Stimulated activated CD8-positive, alpha-beta memory T cell treated with anti-CD3 and anti-CD28 coated beads, Interleukin-4, amount 100 ng/mL, for 1 hour (primary cell): Measurements from ENCODE around the gene UBAC2.

Experiments
- DNase-seq, 2 donors: peaks; one replicate each; pipeline ENCODE4 v3.0.0-alpha.2; 2020; ENCODE audit warnings: low read depth in 2 of 2, low spot score in 1 of 2

The UBAC2 gene

GRCh38 chr13:99426426-99426825, 225.8 kb downstream of the UBAC2 start:
- no peak for DNase-seq

- DNase-seq: no peak
Measured at GRCh38 chr13:99429670-99430069, 229.0 kb downstream of the UBAC2 start.

GRCh38 chr13:99431927-99432608, 231.4 kb downstream of the UBAC2 start:
- DNase-seq: no peak

GRCh38 chr13:99432609-99433542, 232.2 kb downstream of the UBAC2 start:
- peak; percentile 54 to 69 for DNase-seq

- DNase-seq: no peak
Measured at GRCh38 chr13:99433543-99434075, 233.0 kb downstream of the UBAC2 start.

GRCh38 chr13:99434258-99434788, 233.7 kb downstream of the UBAC2 start:
- peak; percentile 46 to 59 for DNase-seq

- no peak for DNase-seq
Measured at GRCh38 chr13:99435116-99435515, 234.5 kb downstream of the UBAC2 start.

- no peak for DNase-seq
Measured at GRCh38 chr13:99435998-99436397, 235.3 kb downstream of the UBAC2 start.
